Subcutaneous abdominal adipose tissue (tissue), 5 donors: ENCODE data around the gene CTBP2.

Experiments
- H3K27ac ChIP-seq: one replicate; pipeline ENCODE4 v1.7.0; 2013; ENCODE audit warnings: low read depth, mild to moderate bottlenecking, inconsistent platforms, low read length, moderate library complexity
- H3K27me3 ChIP-seq, 5 donors: one replicate each; pipeline ENCODE4 v1.7.0; 2013; ENCODE audit warnings: low read length in 5 of 5, inconsistent platforms in 1 of 5; ENCODE audit not compliant: control insufficient read depth in 5 of 5, insufficient read depth in 4 of 5
- H3K36me3 ChIP-seq, 5 donors: one replicate each; pipeline ENCODE4 v1.7.0; 2013; ENCODE audit warnings: low read length in 5 of 5; ENCODE audit not compliant: control insufficient read depth in 5 of 5, insufficient read depth in 5 of 5
- H3K4me1 ChIP-seq, 5 donors: one replicate each; pipeline ENCODE4 v1.7.0; 2013; ENCODE audit warnings: low read length in 5 of 5, mild to moderate bottlenecking in 3 of 5, moderate library complexity in 1 of 5; ENCODE audit not compliant: control insufficient read depth in 5 of 5, insufficient read depth in 5 of 5
- H3K4me3 ChIP-seq, 5 donors: one replicate each; pipeline ENCODE4 v1.7.0; 2013; ENCODE audit warnings: low read length in 5 of 5, low read depth in 1 of 5
- H3K9ac ChIP-seq, 5 donors: one replicate each; pipeline ENCODE4 v1.7.0; 2013; ENCODE audit warnings: low read length in 5 of 5, mild to moderate bottlenecking in 4 of 5, moderate library complexity in 3 of 5
- H3K9me3 ChIP-seq, 5 donors: one replicate each; pipeline ENCODE4 v1.7.0; 2013; ENCODE audit warnings: low read length in 5 of 5; ENCODE audit not compliant: control insufficient read depth in 5 of 5
- donor health status: healthy.
- donor health status: healthy.
- donor health status: healthy.
- donor health status: healthy.
- donor health status: healthy.

CTBP2 gene

DNA sequence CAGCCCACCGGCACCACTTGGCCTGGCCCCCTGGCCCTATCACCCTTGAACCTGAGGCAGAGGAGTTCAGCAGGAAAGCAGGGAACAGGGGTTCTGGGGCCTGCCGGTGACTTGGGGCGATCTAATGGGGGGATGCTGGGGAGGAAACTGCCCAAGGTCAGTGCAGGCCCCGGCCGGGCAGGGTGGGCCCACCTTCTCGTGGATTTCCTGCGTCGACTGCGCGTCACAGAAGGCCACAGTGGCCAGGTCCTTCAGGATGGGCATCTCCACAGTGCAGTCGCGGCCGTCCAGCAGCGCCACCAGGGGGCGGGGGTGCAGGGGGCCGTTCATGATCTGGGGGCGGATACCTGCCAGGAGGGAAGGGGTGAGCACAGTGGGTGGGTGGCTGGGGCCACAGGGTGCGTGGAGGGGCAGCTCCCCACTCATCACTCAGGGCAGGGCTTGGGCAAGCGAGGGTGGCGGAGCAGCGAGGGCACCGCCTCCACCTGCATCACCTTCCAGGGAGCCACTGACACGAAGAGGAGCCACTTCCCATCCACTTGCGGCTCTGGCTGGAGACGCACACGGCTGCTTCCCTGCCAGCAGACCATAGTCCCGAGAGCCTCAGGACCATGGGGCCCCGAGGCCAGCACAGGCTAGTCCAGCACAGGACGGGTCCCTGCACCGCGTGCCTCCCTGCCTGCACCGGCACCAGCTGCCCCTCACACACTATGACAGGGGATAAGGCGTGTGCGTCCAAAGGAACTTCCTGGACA, 157.0 kb downstream of the CTBP2 start:
- Histone ChIP-seq H3K4me3 (no peak overlapping the region), H3K36me3 (peaks cover 0 to 75% (median 41%) of the 10 kb centered on the region in 5 donors), H3K9ac (no peak overlapping the region), H3K27ac (no peak overlapping the region), H3K27me3 (no peaks in the 10 kb centered on the region), H3K9me3 (no peaks in the 10 kb centered on the region), H3K4me1 (peaks cover 9 to 43% (median 31%) of the 10 kb centered on the region in 5 donors)

DNA sequence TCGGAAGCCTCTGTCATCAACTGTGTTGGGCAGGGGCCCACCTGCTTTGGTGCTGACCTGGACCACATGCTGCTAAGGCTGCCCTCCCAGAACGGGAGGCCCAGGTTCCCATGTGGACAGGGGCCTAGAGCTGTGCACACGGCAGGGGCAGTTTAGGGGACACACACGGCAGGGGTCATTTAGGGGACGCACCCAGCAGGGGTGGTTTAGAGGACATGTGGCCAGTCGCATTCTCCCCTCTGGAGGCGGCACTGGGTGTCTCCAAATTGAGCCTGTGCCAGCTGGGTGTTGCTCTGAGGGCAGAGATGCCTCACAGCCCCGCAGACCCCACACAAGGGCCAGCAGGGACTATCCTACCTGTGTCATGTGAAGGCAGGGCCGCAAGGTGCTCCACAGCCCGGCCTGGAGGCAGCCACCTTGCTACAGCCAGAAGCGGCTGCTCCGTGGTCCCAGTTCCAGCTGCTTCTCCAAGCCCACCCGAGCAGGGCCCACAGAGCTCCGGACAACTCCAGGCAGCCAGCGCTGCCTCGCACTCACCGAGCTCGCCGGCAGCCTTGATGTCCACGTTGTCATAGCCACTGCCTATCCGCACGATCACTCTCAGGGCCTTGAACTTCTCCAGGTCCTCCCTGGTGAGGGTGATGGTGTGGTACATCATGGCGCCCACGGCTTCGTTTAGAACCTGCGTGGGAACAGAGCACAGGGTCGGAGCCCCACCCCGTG, 157.8 kb downstream of the CTBP2 start:
- no peaks in the 10 kb centered on the region for H3K27me3 ChIP-seq
- H3K4me3 ChIP-seq, result no peak overlapping the region
- H3K9ac ChIP-seq, result no peak overlapping the region
- peaks cover 0 to 80% (median 46%) of the 10 kb centered on the region in 5 donors for H3K36me3 ChIP-seq
- peaks cover 9 to 41% (median 29%) of the 10 kb centered on the region in 5 donors for H3K4me1 ChIP-seq
- H3K27ac ChIP-seq, result no peak overlapping the region
- H3K9me3 ChIP-seq, result no peaks in the 10 kb centered on the region

DNA sequence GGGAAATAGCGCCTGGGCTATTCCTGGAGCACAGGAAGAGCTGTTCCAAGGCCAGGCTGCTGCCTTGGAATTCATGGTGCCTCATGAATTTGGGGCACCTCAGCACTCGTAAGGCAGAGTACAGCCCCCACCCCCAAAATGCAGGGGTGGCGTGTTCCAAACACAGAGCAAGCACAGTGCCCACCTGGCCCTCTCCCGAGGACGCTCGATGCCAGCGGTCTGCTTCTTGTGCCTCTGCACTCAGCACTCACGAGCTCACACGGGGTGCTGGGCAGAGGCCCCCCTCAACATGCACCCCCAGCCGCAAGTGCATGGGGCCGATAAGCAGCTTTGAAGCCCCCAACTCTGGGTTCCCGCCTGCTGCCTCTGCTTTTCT, 158.3 kb downstream of the CTBP2 start:
- Histone ChIP-seq H3K27ac (no peak overlapping the region), H3K36me3 (peaks cover 0 to 83% (median 52%) of the 10 kb centered on the region in 5 donors), H3K9me3 (no peaks in the 10 kb centered on the region), H3K9ac (no peak overlapping the region), H3K4me3 (no peak overlapping the region), H3K27me3 (no peaks in the 10 kb centered on the region), H3K4me1 (peaks cover 9 to 36% (median 25%) of the 10 kb centered on the region in 5 donors)

DNA sequence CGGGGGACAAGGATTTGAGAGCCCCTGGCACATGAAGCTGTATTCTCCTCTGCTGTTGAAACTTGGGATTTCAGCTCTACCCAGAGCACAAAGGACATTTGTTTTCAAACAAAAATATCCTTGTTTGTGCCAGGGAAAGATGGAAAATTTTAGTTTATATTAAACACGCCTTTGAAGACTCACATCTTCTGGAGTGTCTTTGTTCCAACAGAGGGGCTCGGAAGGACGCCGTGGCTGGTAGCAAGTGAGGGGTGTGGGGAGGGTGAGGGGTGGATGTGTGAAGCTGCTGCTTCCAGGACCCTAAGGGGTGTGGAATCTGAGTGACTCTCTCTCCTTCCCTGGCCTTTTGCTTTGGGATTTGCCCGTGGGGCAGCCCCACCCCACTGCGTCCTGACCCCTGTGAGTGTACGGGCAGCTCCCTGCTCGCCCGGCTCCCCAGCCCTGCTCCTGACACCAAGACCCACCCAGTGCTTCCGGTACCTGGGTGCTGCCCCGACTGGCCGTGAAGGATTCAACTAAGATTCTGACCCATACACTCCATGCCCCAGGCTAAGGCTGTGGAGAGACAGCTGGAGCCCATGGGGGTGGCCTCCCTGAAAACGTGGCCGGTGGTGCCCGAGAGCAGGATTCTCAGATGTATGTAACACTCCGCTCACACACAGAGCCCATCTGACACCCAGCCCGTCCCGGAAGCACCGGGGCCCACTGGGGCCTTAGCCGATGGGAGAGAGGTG, 158.9 kb downstream of the CTBP2 start:
- peak overlapping the region in 1 of 5 donors; percentile 7 for H3K9ac ChIP-seq
- H3K27me3 ChIP-seq, result no peaks in the 10 kb centered on the region
- peaks cover 7 to 30% (median 20%) of the 10 kb centered on the region in 5 donors for H3K4me1 ChIP-seq
- H3K36me3 ChIP-seq, result peaks cover 0 to 86% (median 57%) of the 10 kb centered on the region in 5 donors
- no peaks in the 10 kb centered on the region for H3K9me3 ChIP-seq
- H3K4me3 ChIP-seq, result no peak overlapping the region
- H3K27ac ChIP-seq, result no peak overlapping the region

DNA sequence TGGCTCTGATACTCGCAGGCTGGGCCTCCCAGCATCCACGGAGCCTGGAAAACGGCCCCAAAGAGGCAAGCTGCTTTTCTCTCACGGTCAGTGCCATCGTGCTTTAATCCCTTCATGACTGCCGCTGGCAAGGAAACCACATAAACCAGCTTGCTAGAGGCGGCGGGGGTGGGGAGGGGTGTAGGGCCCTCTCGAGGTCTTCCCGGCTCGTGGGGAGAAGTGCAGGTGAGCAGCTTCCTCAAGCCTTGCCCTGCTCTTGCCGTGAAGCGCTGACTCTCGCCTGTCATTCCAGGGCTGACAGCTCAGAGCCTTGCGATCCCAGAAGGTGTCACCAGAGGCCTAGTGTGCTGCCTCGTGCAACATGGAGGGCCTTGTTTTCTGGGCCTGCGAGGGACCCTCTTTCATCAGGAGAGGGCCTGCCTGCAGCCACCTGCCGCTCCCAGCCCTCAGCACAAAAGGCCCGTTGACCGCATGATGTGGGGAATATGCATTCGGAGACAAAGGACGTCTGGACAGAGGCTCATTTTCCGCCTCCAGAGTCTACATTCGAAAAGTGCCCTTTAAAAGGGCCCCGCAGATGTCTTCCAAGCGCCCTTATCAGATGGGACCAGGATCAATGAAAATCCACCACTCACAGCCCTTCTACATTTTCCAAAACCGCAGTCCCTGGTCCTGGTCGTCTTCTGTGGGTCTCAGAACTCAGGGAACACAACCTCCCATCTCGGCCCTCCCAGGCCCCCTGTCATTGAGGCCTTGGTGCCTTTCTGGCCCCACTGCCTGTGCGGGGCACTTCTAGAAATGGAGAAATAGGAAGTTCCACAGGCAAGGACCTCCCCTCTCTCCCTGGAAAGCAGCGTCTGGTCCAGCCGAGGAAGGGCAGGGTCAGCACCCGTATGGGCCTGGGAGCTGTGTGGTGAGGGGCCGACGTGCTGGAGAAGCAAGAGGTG, 159.7 kb downstream of the CTBP2 start:
- Histone ChIP-seq H3K9ac (peak overlapping the region in 1 of 5 donors; percentile 7), H3K4me3 (no peak overlapping the region), H3K9me3 (no peaks in the 10 kb centered on the region), H3K36me3 (peaks cover 0 to 90% (median 62%) of the 10 kb centered on the region in 5 donors), H3K27ac (no peak overlapping the region), H3K4me1 (peaks cover 7 to 28% (median 18%) of the 10 kb centered on the region in 5 donors), H3K27me3 (no peaks in the 10 kb centered on the region)

DNA sequence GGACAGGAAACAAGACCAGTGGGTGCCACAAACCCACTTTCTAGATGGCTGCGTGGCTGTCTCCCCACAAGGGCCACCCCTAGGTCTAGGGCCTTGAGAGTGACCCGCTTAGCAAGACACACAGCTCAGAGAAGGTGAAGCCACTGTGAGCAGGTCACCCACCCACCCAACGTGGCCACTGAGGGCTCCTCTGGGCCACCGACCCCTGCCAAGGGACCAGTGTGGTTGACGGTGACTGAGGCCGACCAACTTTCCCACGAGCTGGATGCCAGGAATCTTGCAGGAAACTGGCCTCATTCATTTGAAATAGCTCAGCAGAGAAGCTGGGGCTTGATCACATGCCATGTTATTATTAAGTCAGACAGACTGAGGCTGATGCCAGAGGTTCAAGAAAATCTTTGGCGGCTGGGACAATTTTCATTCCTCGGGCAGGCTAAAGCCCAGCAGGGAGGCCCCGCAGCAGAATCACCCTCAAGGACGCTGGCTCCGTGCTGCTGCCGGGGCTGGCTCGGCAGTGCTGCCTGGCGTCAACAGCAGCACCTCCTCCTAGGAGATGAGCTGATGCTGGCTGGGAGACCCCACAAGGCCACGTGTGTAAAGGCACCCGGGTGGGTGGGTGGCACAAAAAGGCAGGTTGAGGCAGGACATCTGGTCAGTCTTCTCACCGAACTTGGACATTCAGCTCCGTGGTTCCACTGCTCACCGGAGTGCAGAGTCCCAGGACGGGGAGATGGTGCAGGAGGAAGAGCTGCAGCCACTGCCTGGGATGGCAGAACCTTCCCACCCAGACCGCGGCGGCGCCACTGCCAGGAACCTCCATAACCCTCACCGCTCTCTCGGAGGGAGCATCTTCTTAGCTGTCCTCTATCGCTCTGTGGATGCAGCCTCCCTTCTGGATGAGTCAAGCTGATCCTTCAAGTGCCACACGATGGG, 160.7 kb downstream of the CTBP2 start:
- peaks cover 0 to 90% (median 64%) of the 10 kb centered on the region in 5 donors for H3K36me3 ChIP-seq
- no peak overlapping the region for H3K27ac ChIP-seq

DNA sequence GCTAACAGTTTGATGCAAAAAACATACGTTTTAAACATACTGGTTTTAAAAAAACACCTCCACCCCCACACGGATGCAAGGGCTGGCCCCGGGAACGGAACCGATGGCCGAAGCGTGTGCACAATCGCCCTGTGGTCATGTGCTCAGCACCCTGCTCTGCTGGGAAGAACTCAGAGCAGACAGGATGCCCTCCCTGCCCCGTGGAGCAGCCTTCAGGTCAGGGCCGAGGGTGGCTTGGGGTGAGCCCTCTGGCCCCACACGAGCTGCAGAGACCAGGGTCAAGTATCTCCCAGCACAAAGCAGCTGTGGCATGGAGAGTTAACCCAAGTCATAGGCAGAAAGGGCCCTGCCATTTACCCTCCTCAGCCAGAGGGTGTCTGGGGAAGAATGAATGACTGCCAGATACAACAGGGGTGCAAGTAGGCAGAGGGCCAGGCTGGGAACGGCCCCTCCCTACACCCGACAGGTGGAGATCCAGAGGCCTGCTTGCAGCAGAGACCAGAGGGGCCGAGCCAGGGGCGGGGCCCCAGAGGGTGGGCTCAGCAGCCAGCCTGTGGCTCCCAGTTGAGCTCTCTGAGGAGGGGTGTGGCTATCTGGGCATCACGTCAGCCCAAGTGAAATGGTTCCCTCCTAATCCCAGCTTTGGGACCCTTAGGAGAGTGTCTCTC, 161.6 kb downstream of the CTBP2 start:
- no peak overlapping the region for H3K27ac ChIP-seq
- no peaks in the 10 kb centered on the region for H3K27me3 ChIP-seq
- H3K9me3 ChIP-seq, result no peaks in the 10 kb centered on the region
- peaks cover 7 to 25% (median 18%) of the 10 kb centered on the region in 5 donors for H3K4me1 ChIP-seq
- no peak overlapping the region for H3K9ac ChIP-seq
- peaks cover 0 to 93% (median 71%) of the 10 kb centered on the region in 5 donors for H3K36me3 ChIP-seq
- H3K4me3 ChIP-seq, result no peak overlapping the region

More for the DNA sequence above, 160.7 kb downstream of the CTBP2 start:
- Histone ChIP-seq H3K27me3 (no peaks in the 10 kb centered on the region), H3K4me3 (no peak overlapping the region), H3K4me1 (peaks cover 7 to 28% (median 18%) of the 10 kb centered on the region in 5 donors), H3K9ac (peak overlapping the region in 1 of 5 donors; percentile 19), H3K9me3 (no peaks in the 10 kb centered on the region)

DNA sequence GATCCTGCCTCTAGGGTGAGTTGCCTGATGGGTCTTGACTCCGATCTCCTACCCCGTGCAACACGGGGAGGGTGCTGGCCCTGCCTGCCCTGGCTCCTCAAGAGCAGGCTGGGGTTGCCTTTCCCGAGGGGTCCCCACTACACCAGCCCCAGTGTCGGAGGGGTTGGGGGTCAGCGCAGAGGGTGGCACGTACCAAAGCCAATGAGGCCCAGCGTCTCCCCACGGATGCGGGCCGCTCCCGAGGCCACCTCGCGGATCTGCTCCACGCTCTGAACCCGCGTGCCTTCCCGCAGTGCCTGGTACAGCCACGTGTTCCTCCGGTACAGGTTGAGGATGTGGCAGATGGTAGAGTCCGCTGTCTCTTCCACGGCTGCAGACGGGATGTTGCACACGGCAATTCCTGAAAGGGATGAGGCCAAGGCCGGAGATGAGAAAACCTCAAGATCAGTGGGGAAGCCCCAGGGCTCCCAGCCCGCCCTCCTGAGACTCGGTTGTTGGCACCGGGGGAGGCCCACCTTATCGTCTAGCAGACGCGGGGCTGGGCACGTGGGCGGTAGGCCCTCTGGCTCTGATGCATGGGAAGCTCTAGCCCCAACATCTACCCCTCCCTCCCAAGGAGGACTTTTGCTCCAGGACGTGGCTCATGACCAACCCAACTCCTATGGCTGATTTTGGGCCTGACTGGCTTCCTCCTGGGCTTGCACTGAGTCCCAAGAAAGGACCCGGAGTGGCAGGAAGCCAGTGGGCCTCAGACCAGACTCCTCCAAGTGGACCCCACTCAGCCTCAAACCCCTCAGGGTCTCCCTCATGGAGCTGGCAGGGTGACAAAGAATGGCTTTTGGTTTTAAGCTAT, 162.4 kb downstream of the CTBP2 start:
- Histone ChIP-seq H3K9ac (no peak overlapping the region), H3K4me3 (no peak overlapping the region), H3K4me1 (peaks cover 7 to 22% (median 18%) of the 10 kb centered on the region in 5 donors), H3K9me3 (no peaks in the 10 kb centered on the region), H3K27ac (no peak overlapping the region), H3K36me3 (peaks cover 0 to 94% (median 77%) of the 10 kb centered on the region in 5 donors), H3K27me3 (no peaks in the 10 kb centered on the region)
